ENCODE data around the gene TTC3. TPM values are rescaled to one million over a fixed set of nuclear protein-coding genes. Genes with fewer than 3 reads are reported as not detected.

The TTC3 gene
- total and polyA plus RNA-seq, 2 of the 13 experiments (the other 11 are each of a cell fraction or from before 2014, with no cell fraction given), result 55.7 to 108 TPM

DNA sequence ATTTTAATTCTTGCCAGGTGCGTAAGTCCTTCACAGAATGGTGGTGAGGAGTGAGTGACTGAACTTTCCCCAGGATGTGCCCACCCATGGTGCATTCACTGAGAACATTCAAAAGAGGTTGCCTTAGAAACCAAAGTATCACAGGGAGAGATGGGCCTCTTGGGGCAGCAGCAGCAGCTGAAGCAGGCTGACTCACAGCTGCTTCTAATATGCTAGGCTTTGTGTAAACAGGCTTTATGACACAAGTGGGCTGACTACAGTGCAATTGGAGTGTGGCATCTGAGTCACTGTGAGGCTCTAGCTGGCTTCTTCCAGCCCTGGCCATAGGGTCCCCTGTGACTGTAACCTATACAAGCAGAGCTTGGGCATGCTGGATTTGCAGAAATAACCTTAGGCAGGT is 12.8 kb upstream of the TTC3 start (continued):
- no peak for TF ChIP-seq ZBTB1 (CRISPR knock-in tag; IDR thresholded peaks at IDR 0.05; ENCODE audit: borderline replicate concordance)
- no peak for TF ChIP-seq MYC (CRISPR knock-in tag; IDR thresholded peaks at IDR 0.05; ENCODE audit: borderline replicate concordance)
- no peak for TF ChIP-seq SP5 (CRISPR knock-in tag; IDR thresholded peaks at IDR 0.05; ENCODE audit: borderline replicate concordance, low read depth)
- no peak for TF ChIP-seq RNF2 (conservative IDR thresholded peaks at IDR 0.05; ENCODE audit: low read depth)
- no peak for TF ChIP-seq YY1 (IDR thresholded peaks at IDR 0.05; ENCODE audit: insufficient read depth, insufficient replicate concordance, low read depth, low read length)
- no peak for TF ChIP-seq KAT8 (CRISPR knock-in tag; IDR thresholded peaks at IDR 0.05)
- TF ChIP-seq ZNF619 (CRISPR knock-in tag; IDR thresholded peaks at IDR 0.05), result no peak
- 0 out of 2 replicates have a peak, but pooled peaks have one; percentile 24 for TF ChIP-seq TBX2 (CRISPR knock-in tag; IDR thresholded peaks at IDR 0.05; ENCODE audit: borderline replicate concordance)
- no peak for TF ChIP-seq MTF1 (CRISPR knock-in tag; IDR thresholded peaks at IDR 0.05)
- no peak for TF ChIP-seq EEA1 (CRISPR knock-in tag; IDR thresholded peaks at IDR 0.05; ENCODE audit: borderline replicate concordance)
- TF ChIP-seq, protein P1, sequence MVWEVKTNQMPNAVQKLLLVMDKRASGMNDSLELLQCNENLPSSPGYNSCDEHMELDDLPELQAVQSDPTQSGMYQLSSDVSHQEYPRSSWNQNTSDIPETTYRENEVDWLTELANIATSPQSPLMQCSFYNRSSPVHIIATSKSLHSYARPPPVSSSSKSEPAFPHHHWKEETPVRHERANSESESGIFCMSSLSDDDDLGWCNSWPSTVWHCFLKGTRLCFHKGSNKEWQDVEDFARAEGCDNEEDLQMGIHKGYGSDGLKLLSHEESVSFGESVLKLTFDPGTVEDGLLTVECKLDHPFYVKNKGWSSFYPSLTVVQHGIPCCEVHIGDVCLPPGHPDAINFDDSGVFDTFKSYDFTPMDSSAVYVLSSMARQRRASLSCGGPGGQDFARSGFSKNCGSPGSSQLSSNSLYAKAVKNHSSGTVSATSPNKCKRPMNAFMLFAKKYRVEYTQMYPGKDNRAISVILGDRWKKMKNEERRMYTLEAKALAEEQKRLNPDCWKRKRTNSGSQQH (CRISPR knock-in tag; IDR thresholded peaks at IDR 0.05; ENCODE audit: low read depth), result no peak
- 0 out of 2 replicates have a peak, but pooled peaks have one; percentile 28 for TF ChIP-seq IRF2 (CRISPR knock-in tag; IDR thresholded peaks at IDR 0.05)
- no peak for TF ChIP-seq ZNF607 (CRISPR knock-in tag; IDR thresholded peaks at IDR 0.05; ENCODE audit: borderline replicate concordance)
- no peak for TF ChIP-seq ZNF30 (CRISPR knock-in tag; IDR thresholded peaks at IDR 0.05)
- TF ChIP-seq, protein P2, sequence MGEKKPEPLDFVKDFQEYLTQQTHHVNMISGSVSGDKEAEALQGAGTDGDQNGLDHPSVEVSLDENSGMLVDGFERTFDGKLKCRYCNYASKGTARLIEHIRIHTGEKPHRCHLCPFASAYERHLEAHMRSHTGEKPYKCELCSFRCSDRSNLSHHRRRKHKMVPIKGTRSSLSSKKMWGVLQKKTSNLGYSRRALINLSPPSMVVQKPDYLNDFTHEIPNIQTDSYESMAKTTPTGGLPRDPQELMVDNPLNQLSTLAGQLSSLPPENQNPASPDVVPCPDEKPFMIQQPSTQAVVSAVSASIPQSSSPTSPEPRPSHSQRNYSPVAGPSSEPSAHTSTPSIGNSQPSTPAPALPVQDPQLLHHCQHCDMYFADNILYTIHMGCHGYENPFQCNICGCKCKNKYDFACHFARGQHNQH (CRISPR knock-in tag; IDR thresholded peaks at IDR 0.05), result 0 out of 2 replicates have a peak, but pooled peaks have one; percentile 39
- no peak for TF ChIP-seq ZC3H13 (CRISPR knock-in tag; IDR thresholded peaks at IDR 0.05)
- no peak for TF ChIP-seq GTF2F1 (IDR thresholded peaks at IDR 0.05; ENCODE audit: low read length)
- TF ChIP-seq DNMT3B (CRISPR knock-in tag; conservative IDR thresholded peaks at IDR 0.05), result no peak
- no peak for TF ChIP-seq ZNF768 (CRISPR knock-in tag; IDR thresholded peaks at IDR 0.05)
- no peak for TF ChIP-seq SNAPC2 (CRISPR knock-in tag; IDR thresholded peaks at IDR 0.05)
- TF ChIP-seq ZNF781 (CRISPR knock-in tag; IDR thresholded peaks at IDR 0.05; ENCODE audit: borderline replicate concordance, not compliant biosample characterization), result no peak
- TF ChIP-seq ZKSCAN8 (CRISPR knock-in tag; IDR thresholded peaks at IDR 0.05; ENCODE audit: borderline replicate concordance), result 0 out of 2 replicates have a peak, but pooled peaks have one; percentile 23
- 0 out of 2 replicates have a peak, but pooled peaks have one; percentile 37 for TF ChIP-seq PHF21A (CRISPR knock-in tag; IDR thresholded peaks at IDR 0.05)
- no peak for TF ChIP-seq KLF9 (CRISPR knock-in tag; IDR thresholded peaks at IDR 0.05; ENCODE audit: low read depth)
- no peak for TF ChIP-seq HOXA3 (CRISPR knock-in tag; IDR thresholded peaks at IDR 0.05)
- no peak for TF ChIP-seq ZBTB3 (CRISPR knock-in tag; IDR thresholded peaks at IDR 0.05; ENCODE audit: borderline replicate concordance, low read depth)
- no peak for TF ChIP-seq KLF15 (CRISPR knock-in tag; IDR thresholded peaks at IDR 0.05; ENCODE audit: borderline replicate concordance)
- TF ChIP-seq, protein P3, sequence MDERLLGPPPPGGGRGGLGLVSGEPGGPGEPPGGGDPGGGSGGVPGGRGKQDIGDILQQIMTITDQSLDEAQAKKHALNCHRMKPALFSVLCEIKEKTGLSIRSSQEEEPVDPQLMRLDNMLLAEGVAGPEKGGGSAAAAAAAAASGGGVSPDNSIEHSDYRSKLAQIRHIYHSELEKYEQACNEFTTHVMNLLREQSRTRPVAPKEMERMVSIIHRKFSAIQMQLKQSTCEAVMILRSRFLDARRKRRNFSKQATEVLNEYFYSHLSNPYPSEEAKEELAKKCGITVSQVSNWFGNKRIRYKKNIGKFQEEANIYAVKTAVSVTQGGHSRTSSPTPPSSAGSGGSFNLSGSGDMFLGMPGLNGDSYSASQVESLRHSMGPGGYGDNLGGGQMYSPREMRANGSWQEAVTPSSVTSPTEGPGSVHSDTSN (CRISPR knock-in tag; IDR thresholded peaks at IDR 0.05), result no peak
- TF ChIP-seq ZNF563 (CRISPR knock-in tag; IDR thresholded peaks at IDR 0.05), result no peak
- TF ChIP-seq MEIS2 (CRISPR knock-in tag; IDR thresholded peaks at IDR 0.05), result peak; percentile 62; the same call in 1 of the 2 replicates

Measured in HepG2 (cell line).